NT2/D1 (cell line): ENCODE measurements around the gene EDA.

ENCODE experiments used
- SUZ12 ChIP-seq: IDR thresholded peaks from 2 replicates; pipeline ENCODE4 v1.6.1; 2011; ENCODE audit not compliant: insufficient read length, insufficient read depth; ENCODE audit errors: extremely low read depth
- YY1 ChIP-seq: IDR thresholded peaks from 2 replicates; pipeline ENCODE4 v1.6.1; 2011; ENCODE audit not compliant: insufficient read length, insufficient read depth
- ZNF274 ChIP-seq: IDR thresholded peaks from 2 replicates; pipeline ENCODE4 v1.6.1; 2011; ENCODE audit warnings: mild to moderate bottlenecking, low read depth, low read length

DNA sequence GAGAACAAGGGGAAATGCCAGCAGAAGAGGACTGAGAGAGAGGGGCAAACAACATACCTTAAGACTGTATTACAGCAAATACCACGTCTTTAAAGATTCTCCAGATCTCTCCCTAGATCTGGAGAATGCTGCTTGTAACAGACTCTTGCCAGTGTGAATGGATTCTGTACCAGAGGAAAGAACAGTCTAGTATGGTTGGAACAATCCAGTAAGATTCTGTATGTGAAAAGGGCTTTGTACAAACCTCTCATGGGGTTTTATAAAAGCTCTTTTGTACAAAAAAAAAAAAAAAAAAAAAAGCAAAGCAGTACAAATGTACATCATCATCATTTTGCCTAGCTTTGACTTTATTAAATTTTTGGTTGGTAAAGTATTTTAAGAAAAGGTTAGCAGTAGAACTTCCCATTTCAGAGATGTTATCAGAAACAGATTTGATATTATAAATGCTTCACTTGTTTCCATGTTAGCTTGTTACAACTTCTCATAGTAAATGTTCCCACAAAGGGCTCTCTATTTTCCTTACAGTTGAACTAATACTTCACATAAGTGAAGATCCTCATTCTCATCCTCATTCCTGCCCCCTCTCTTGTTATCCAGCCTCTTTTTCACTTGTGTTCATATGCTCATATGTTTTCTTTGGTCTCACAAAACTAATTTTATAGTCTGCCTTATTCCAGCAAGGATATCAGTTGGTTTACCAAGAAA, 144.2 kb downstream of the EDA start:
- no peak for TF ChIP-seq SUZ12
- no peak for TF ChIP-seq ZNF274
- TF ChIP-seq YY1 = no peak
